Effector memory CD8-positive, alpha-beta T cell (primary cell): Measurements from ENCODE around the gene S100PBP.

Experiments used
- ATAC-seq: fragments of 150-1000 bp; cut with Tn5 transposase; replicated peaks from 2 replicates; pipeline ENCODE4 v1.10.0; 2021; ENCODE audit warnings: mild to moderate bottlenecking, moderate library complexity
- DNase-seq, 3 experiments: peaks; one replicate each; pipeline ENCODE4 v3.0.0; 2021
- H3K27ac Mint-ChIP-seq, 2 donors: one replicate each; pipeline ENCODE4 v1.8.0; 2022; ENCODE audit warnings: mild to moderate bottlenecking in 2 of 2, mixed read lengths in 2 of 2, moderate library complexity in 2 of 2
- H3K27me3 Mint-ChIP-seq, 2 donors: one replicate each; pipeline ENCODE4 v1.8.0; 2022; ENCODE audit warnings: mixed read lengths in 2 of 2
- H3K36me3 Mint-ChIP-seq: one replicate; pipeline ENCODE4 v1.8.0; 2022; ENCODE audit warnings: mild to moderate bottlenecking, moderate library complexity, mixed read lengths; ENCODE audit not compliant: insufficient read depth
- H3K4me1 Mint-ChIP-seq, 2 donors: one replicate each; pipeline ENCODE4 v1.8.0; 2022; ENCODE audit warnings: low read depth in 2 of 2, mixed read lengths in 2 of 2
- H3K4me3 Mint-ChIP-seq, 2 donors: one replicate each; pipeline ENCODE4 v1.8.0; 2022; ENCODE audit warnings: mild to moderate bottlenecking in 2 of 2, mixed read lengths in 2 of 2, moderate library complexity in 2 of 2
- H3K9me3 Mint-ChIP-seq, 2 donors: one replicate each; pipeline ENCODE4 v1.8.0; 2022; ENCODE audit warnings: mixed read lengths in 2 of 2
- total RNA-seq, 9 experiments: gene quantifications; one replicate each; lab custom pipeline; 2026; lab: John Stamatoyannopoulos, UW

Gene S100PBP
- total RNA-seq = 20.2 to 181 (median 67.9) reads per million in 9 experiments

DNA sequence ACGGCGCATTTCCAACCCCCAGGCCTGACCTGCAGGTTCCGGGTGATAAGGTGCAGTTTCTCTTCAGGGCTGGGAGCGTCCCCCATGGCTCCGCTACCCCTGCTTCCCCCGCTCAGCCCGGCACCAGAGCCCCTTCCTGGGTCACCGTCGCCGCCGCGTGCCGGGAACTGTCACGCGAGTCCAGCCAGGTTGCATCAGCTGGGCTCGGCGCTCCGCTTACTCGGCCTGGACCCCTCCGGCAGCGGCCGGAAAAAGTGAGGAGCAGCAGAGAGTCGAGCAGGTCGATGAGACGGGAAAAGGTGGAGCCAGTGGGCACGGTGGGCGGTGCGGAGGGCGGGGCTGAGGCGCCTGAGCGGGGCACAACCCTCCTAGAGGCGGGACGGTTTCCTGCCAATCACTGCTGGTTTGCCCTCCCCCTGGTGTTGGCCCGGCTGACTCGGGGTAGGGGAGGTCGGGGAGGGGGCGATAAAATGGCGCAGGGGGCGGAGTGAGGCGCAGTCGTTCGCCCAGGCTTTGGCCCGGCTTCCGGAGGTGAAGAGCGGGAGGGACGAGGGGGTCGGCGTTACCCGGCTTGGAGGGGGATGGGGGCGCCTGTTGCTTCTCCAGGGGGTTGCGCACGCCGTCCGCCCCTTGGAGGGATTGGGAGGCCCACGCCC, at the start of gene S100PBP, which contains the start of gene YARS1:
TSS of gene S100PBP (plus strand) at position 495 of the 656 bp plus-strand sequence. CDS start 8,447 bp downstream, outside the sequence.
TSS of gene YARS1 (minus strand) at position 200 of the 656 bp plus-strand sequence. CDS start at position 86, 114 bp downstream.
- Mint-ChIP-seq H3K27ac (peak within 1 kb of the TSS; percentile 47 to 95), H3K4me1 (peaks cover 38 to 59% of the 10 kb centered on the region in 2 donors), H3K9me3 (no peaks in the 10 kb centered on the region), H3K36me3 (peaks cover 15% of the 10 kb centered on the region), H3K27me3 (no peaks in the 10 kb centered on the region), H3K4me3 (peak within 1 kb of the TSS; percentile 86 to 95)
- ATAC-seq = peak; percentile 89
- DNase-seq = peak; percentile 99 to 100 (median 100)

- no peak for ATAC-seq
- DNase-seq = no peak
- no peaks in the 10 kb centered on the region for H3K27me3 Mint-ChIP-seq
- peaks cover 5 to 6% of the 10 kb centered on the region in 2 donors for H3K4me1 Mint-ChIP-seq
- H3K36me3 Mint-ChIP-seq = peaks cover 3% of the 10 kb centered on the region
- no peak overlapping the region for H3K4me3 Mint-ChIP-seq
- H3K27ac Mint-ChIP-seq = no peak overlapping the region
- H3K9me3 Mint-ChIP-seq = no peaks in the 10 kb centered on the region
These were observed 49.2 kb upstream of the S100PBP start for GRCh38 chr1:32768110-32768850.

DNA sequence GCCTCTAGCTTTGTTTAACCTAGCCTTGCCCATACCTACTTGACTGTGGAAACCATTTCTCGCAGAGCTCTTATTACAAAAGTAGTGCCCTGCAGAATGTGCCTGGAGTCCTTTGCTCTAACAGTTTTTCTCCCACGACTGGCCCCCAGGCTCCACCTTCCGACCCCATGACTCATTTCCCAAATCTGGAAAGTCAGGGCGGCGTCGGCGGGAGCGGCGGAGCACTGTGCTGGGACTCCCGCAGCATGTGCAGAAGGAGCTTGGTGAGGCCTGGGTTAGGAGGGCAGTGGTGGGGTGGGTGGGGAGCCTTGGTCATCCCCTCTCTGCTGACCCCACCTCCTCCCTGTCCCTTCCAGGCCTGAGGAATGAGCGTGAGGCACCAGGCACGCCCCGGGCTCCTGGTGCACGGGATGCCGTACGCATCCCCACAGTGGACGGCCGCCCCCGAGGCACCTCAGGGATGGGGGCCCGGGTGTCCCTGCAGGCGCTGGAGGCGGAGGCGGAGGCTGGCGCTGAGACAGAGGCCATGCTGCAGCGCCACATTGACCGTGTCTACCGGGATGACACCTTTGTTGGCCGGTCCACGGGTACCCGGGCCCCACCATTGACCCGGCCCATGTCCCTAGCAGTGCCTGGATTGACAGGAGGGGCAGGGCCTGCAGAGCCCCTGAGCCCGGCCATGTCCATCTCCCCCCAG, 47.8 kb upstream of the S100PBP start:
- H3K27me3 Mint-ChIP-seq = no peaks in the 10 kb centered on the region
- ATAC-seq (no peak), DNase-seq (no peak)
- H3K4me1 Mint-ChIP-seq = peaks cover 13 to 19% of the 10 kb centered on the region in 2 donors
- H3K4me3 Mint-ChIP-seq = no peak overlapping the region
- peaks cover 3% of the 10 kb centered on the region for H3K36me3 Mint-ChIP-seq
- H3K9me3 Mint-ChIP-seq = no peaks in the 10 kb centered on the region
- H3K27ac Mint-ChIP-seq = no peak overlapping the region

- Mint-ChIP-seq H3K36me3 (peaks cover 6% of the 10 kb centered on the region), H3K4me3 (no peak overlapping the region), H3K27ac (no peak overlapping the region), H3K27me3 (no peaks in the 10 kb centered on the region), H3K9me3 (no peaks in the 10 kb centered on the region), H3K4me1 (peaks cover 15 to 19% of the 10 kb centered on the region in 2 donors)
- no peak for ATAC-seq
- no peak for DNase-seq
These were observed 47.2 kb upstream of the S100PBP start for GRCh38 chr1:32770221-32770731.

- H3K9me3 Mint-ChIP-seq = no peaks in the 10 kb centered on the region
- no peak for DNase-seq
- peaks cover 12% of the 10 kb centered on the region for H3K36me3 Mint-ChIP-seq
- no peak overlapping the region for H3K4me3 Mint-ChIP-seq
- H3K27me3 Mint-ChIP-seq = no peaks in the 10 kb centered on the region
- ATAC-seq = no peak
- no peak overlapping the region for H3K27ac Mint-ChIP-seq
- peaks cover 19% of the 10 kb centered on the region in 2 donors for H3K4me1 Mint-ChIP-seq
These were observed 46.5 kb upstream of the S100PBP start for GRCh38 chr1:32770741-32771548.

GRCh38 chr1:32771561-32772280, 45.7 kb upstream of the S100PBP start:
- H3K27ac Mint-ChIP-seq = no peak overlapping the region
- H3K27me3 Mint-ChIP-seq = no peaks in the 10 kb centered on the region
- peaks cover 19% of the 10 kb centered on the region in 2 donors for H3K4me1 Mint-ChIP-seq
- no peaks in the 10 kb centered on the region for H3K9me3 Mint-ChIP-seq
- H3K36me3 Mint-ChIP-seq = peaks cover 20% of the 10 kb centered on the region
- ATAC-seq (no peak), DNase-seq (no peak)
- no peak overlapping the region for H3K4me3 Mint-ChIP-seq

DNA sequence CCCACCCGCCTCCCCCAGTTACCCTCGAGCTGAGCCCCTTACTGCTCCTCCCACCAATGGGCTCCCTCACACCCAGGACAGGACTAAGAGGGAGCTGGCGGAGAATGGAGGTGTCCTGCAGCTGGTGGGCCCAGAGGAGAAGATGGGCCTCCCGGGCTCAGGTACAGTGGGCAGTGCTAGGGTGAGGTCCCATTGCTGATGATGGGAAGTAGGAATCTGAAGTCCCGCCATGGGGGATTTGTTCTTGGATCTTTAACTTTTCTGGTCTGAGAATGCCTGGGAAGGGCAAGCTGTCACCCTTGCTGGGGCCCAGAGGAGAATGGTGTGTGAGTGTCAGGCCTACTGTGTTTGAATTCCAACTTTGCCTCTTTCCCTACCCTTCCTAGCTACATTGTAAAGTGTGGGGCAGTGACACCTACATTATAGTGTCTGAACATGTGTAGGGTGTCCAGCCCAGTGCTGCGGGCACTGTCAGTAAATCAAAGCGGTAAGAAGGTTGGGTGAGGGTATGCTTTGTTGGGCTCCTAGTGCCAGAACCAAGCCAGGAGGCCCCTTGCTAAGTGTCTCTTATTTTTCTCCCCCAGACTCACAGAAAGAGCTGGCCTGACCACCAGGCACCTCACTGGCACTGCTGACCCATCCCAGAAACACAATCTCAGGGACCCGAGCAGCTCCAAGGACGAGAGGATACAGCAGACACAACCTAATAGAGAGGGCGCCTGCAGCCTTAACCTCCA, 45.0 kb upstream of the S100PBP start:
- no peak overlapping the region for H3K4me3 Mint-ChIP-seq
- H3K36me3 Mint-ChIP-seq = peaks cover 25% of the 10 kb centered on the region
- DNase-seq (no peak), ATAC-seq (no peak)
- H3K4me1 Mint-ChIP-seq = peaks cover 19% of the 10 kb centered on the region in 2 donors
- H3K27ac Mint-ChIP-seq = peak overlapping the region in 1 of 2 donors; percentile 84
- H3K27me3 Mint-ChIP-seq = no peaks in the 10 kb centered on the region
- H3K9me3 Mint-ChIP-seq = no peaks in the 10 kb centered on the region

- peak overlapping the region; percentile 70 to 84 for H3K27ac Mint-ChIP-seq
- peaks cover 32% of the 10 kb centered on the region for H3K36me3 Mint-ChIP-seq
- DNase-seq (peak; percentile 70 to 72 (median 70)), ATAC-seq (peak; percentile 90)
- no peaks in the 10 kb centered on the region for H3K9me3 Mint-ChIP-seq
- peaks cover 19% of the 10 kb centered on the region in 2 donors for H3K4me1 Mint-ChIP-seq
- no peaks in the 10 kb centered on the region for H3K27me3 Mint-ChIP-seq
- no peak overlapping the region for H3K4me3 Mint-ChIP-seq
These were observed 44.3 kb upstream of the S100PBP start for GRCh38 chr1:32773018-32773763.

DNA sequence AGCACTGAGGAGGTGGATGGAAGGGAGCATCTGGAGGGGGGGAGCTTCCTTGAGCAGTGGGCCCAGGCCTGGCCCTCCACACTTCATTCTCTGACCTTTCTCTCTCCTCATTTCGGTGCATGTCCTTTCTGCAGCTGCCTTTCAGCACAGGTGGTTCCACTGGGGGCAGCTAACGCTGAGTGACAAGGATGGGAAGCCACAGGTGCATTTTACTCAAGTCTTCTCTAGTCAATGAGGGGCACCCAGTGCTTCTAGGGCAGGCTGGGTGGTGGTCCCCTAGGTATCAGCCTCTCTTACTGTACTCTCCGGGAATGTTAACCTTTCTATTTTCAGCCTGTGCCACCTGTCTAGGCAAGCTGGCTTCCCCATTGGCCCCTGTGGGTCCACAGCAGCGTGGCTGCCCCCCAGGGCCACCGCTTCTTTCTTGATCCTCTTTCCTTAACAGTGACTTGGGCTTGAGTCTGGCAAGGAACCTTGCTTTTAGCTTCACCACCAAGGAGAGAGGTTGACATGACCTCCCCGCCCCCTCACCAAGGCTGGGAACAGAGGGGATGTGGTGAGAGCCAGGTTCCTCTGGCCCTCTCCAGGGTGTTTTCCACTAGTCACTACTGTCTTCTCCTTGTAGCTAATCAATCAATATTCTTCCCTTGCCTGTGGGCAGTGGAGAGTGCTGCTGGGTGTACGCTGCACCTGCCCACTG, 43.5 kb upstream of the S100PBP start:
- Mint-ChIP-seq H3K4me1 (peaks cover 19% of the 10 kb centered on the region in 2 donors), H3K27ac (peak overlapping the region; percentile 70 to 84), H3K4me3 (no peak overlapping the region), H3K36me3 (peaks cover 40% of the 10 kb centered on the region), H3K9me3 (no peaks in the 10 kb centered on the region), H3K27me3 (no peaks in the 10 kb centered on the region)
- no peak for ATAC-seq
- DNase-seq = no peak

GRCh38 chr1:32774464-32774808, 43.0 kb upstream of the S100PBP start:
- Mint-ChIP-seq H3K4me3 (no peak overlapping the region), H3K27me3 (no peaks in the 10 kb centered on the region), H3K36me3 (peaks cover 45% of the 10 kb centered on the region), H3K9me3 (no peaks in the 10 kb centered on the region), H3K27ac (peak overlapping the region; percentile 70 to 84), H3K4me1 (peaks cover 19% of the 10 kb centered on the region in 2 donors)
- ATAC-seq = no peak
- DNase-seq = no peak
